ENCODE data around the gene ACOT9.

- TF ChIP-seq CTCF (IDR thresholded peaks at IDR 0.05) (no peak), POLR2A (IDR thresholded peaks at IDR 0.05) (peak; percentile 78)
Measured at GRCh38 chrX:23742697-23743622, at the start of gene ACOT9.
